Measurements from ENCODE around the gene SPATA21. TPM values are rescaled to one million over a fixed set of nuclear protein-coding genes. Genes with fewer than 3 reads are reported as not detected.

The SPATA21 gene
- total RNA-seq, 1 experiment from 2014 or later, result not detected

GRCh38 chr1:16441282-16441665 is 4.0 kb upstream of the SPATA21 start:
- no peaks in the 10 kb centered on the region for H3K4me1 ChIP-seq (ENCODE audit: insufficient read depth, low read length)
- H3K9me3 ChIP-seq (ENCODE audit: control insufficient read depth, low read depth, low read length), result no peaks in the 10 kb centered on the region
- no peak overlapping the region for H2BK12ac ChIP-seq (ENCODE audit: insufficient read length, low read depth, low read length)
- H3K79me2 ChIP-seq (ENCODE audit: insufficient read depth, low read length), result peaks cover 2% of the 10 kb centered on the region
- H2AFZ ChIP-seq (ENCODE audit: low read length), result no peak overlapping the region
- H4K20me1 ChIP-seq (ENCODE audit: control insufficient read depth, insufficient read depth, insufficient read length), result no peaks in the 10 kb centered on the region
- peaks cover 9 to 22% (median 18%) of the 10 kb centered on the region in 3 experiments; a peak in 5 of 7 replicates for H3K36me3 Mint-ChIP-seq (ENCODE audit: insufficient read depth in 1 of 3, low read depth in 3 of 3)
- DNase-seq, result no peak
- H3K56ac ChIP-seq (ENCODE audit: insufficient read length, low read depth, low read length), result no peak overlapping the region
- peak overlapping the region; percentile 53 for H3K9ac ChIP-seq (ENCODE audit: extremely low read depth, insufficient read length, low read length)
- H3K23ac ChIP-seq (ENCODE audit: insufficient read length, low read depth, low read length), result no peak overlapping the region
- H2BK15ac ChIP-seq (ENCODE audit: low read depth, low read length), result no peak overlapping the region
- H2BK5ac ChIP-seq (ENCODE audit: insufficient read length, low read length), result no peak overlapping the region
- no peak overlapping the region for H4K8ac ChIP-seq (replicated peaks; ENCODE audit: insufficient read length, low read depth, low read length)
- peaks cover 5 to 10% of the 10 kb centered on the region in 2 experiments for H3K4me1 Mint-ChIP-seq
- no peak overlapping the region for H4K5ac ChIP-seq (ENCODE audit: insufficient read length, low read depth, low read length)
- H3K9me3 Mint-ChIP-seq, result no peaks in the 10 kb centered on the region
- no peak overlapping the region for H3T11ph ChIP-seq (ENCODE audit: low read length)
- no peak overlapping the region for H4K91ac ChIP-seq (ENCODE audit: insufficient read length, low read depth, low read length)
- H3K18ac ChIP-seq (ENCODE audit: insufficient read length, low read depth, low read length), result no peak overlapping the region
- H3K14ac ChIP-seq (ENCODE audit: insufficient read depth, low read length), result no peak overlapping the region
- H3K27me3 Mint-ChIP-seq (ENCODE audit: low read depth), result peaks cover 13% of the 10 kb centered on the region
- no peak overlapping the region for H2AK5ac ChIP-seq (ENCODE audit: insufficient read length, low read length)
- no peak overlapping the region for H2BK20ac ChIP-seq (ENCODE audit: low read depth, low read length, poor library complexity, severe bottlenecking)
- H3K27me3 ChIP-seq (ENCODE audit: insufficient read depth, low read length), result no peaks in the 10 kb centered on the region
- H3K27ac Mint-ChIP-seq, result peak overlapping the region in 2 of 3 experiments; percentile 63 to 68; a peak in 3 of 7 replicates
- peak overlapping the region; percentile 92 for H3K4me2 ChIP-seq (ENCODE audit: insufficient read depth, insufficient read length, low read length)
- H2BK120ac ChIP-seq (ENCODE audit: low read depth, low read length, poor library complexity, severe bottlenecking), result no peak overlapping the region
- H3K27ac ChIP-seq (ENCODE audit: insufficient read length, low read depth, low read length), result no peak overlapping the region
- WGBS (ENCODE audit: extremely low coverage, insufficient read length, low lambda C conversion rate), result no CpG with 5 or more reads among the region's 12 CpGs
- H3K4ac ChIP-seq (ENCODE audit: low read depth, low read length), result no peak overlapping the region
- peaks cover 6% of the 10 kb centered on the region for H3K23me2 ChIP-seq (ENCODE audit: insufficient read length, low read depth, low read length, poor library complexity, severe bottlenecking)
- H3K4me3 Mint-ChIP-seq, result peak overlapping the region; percentile 89 to 96
- TF ChIP-seq CTCF (conservative IDR thresholded peaks at IDR 0.05), result no peak
- no peaks in the 10 kb centered on the region for H3K79me1 ChIP-seq (ENCODE audit: insufficient read depth, low read depth, low read length, poor library complexity, severe bottlenecking)
